Nephron progenitor cell (in vitro differentiated cells): ENCODE measurements around the gene NF1.
"Not testable (repeated sequence)": the region's sequence is repeated elsewhere in the genome, so short reads cannot be mapped to it uniquely, and the experiment has no call there.

ENCODE experiments used
- DNase-seq: peaks from one replicate; pipeline ENCODE4 v3.0.0; 2021
- H3K27ac Mint-ChIP-seq: 2 replicates; pipeline ENCODE4 v1.8.0; 2021; ENCODE audit warnings: mild to moderate bottlenecking, moderate library complexity, mixed read lengths
- H3K27me3 Mint-ChIP-seq: 2 replicates; pipeline ENCODE4 v1.8.0; 2021; ENCODE audit warnings: mild to moderate bottlenecking, low read depth, mixed read lengths; ENCODE audit not compliant: poor library complexity
- H3K36me3 Mint-ChIP-seq: 2 replicates; pipeline ENCODE4 v1.8.0; 2021; ENCODE audit warnings: low read depth, mixed read lengths
- H3K4me1 Mint-ChIP-seq: 2 replicates; pipeline ENCODE4 v1.8.0; 2021; ENCODE audit warnings: mixed read lengths
- H3K4me3 Mint-ChIP-seq: 2 replicates; pipeline ENCODE4 v1.8.0; 2021; ENCODE audit warnings: mild to moderate bottlenecking, moderate library complexity, mixed read lengths
- H3K9me3 Mint-ChIP-seq: 2 replicates; pipeline ENCODE4 v1.8.0; 2021; ENCODE audit warnings: mild to moderate bottlenecking, moderate library complexity, mixed read lengths
- TF ChIP-seq, protein P1 (sequence below): fragments of 200-600 bp; sonication (generic); IDR thresholded peaks from 2 replicates; pipeline ENCODE4 v1.5.0; 2021; ENCODE audit warnings: antibody characterized with exemption

The NF1 gene, protein sequence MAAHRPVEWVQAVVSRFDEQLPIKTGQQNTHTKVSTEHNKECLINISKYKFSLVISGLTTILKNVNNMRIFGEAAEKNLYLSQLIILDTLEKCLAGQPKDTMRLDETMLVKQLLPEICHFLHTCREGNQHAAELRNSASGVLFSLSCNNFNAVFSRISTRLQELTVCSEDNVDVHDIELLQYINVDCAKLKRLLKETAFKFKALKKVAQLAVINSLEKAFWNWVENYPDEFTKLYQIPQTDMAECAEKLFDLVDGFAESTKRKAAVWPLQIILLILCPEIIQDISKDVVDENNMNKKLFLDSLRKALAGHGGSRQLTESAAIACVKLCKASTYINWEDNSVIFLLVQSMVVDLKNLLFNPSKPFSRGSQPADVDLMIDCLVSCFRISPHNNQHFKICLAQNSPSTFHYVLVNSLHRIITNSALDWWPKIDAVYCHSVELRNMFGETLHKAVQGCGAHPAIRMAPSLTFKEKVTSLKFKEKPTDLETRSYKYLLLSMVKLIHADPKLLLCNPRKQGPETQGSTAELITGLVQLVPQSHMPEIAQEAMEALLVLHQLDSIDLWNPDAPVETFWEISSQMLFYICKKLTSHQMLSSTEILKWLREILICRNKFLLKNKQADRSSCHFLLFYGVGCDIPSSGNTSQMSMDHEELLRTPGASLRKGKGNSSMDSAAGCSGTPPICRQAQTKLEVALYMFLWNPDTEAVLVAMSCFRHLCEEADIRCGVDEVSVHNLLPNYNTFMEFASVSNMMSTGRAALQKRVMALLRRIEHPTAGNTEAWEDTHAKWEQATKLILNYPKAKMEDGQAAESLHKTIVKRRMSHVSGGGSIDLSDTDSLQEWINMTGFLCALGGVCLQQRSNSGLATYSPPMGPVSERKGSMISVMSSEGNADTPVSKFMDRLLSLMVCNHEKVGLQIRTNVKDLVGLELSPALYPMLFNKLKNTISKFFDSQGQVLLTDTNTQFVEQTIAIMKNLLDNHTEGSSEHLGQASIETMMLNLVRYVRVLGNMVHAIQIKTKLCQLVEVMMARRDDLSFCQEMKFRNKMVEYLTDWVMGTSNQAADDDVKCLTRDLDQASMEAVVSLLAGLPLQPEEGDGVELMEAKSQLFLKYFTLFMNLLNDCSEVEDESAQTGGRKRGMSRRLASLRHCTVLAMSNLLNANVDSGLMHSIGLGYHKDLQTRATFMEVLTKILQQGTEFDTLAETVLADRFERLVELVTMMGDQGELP (N-terminal part only)

DNA sequence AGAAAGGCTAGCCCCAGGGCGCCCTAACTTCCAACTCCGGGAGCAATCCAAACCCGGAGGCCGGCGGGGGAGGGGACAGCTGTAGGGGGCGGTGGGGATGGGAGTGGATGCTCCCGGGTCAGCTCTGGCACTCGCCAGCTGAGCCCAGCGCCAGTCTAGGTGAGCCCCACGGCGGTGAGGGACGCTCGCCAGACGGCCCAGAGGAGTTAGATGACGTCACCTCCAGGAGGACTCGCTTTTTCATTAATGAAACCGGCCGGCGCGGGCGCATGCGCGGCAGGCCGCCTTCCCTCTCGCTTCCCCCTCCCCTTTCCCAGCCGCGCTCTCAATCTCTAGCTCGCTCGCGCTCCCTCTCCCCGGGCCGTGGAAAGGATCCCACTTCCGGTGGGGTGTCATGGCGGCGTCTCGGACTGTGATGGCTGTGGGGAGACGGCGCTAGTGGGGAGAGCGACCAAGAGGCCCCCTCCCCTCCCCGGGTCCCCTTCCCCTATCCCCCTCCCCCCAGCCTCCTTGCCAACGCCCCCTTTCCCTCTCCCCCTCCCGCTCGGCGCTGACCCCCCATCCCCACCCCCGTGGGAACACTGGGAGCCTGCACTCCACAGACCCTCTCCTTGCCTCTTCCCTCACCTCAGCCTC is at the start of gene NF1:
NF1 (plus strand) TSS at position 378 of the 636 bp plus-strand sequence. CDS start 333 bp downstream, outside the sequence.
- no peaks in the 10 kb centered on the region for H3K9me3 Mint-ChIP-seq
- TF ChIP-seq, protein P1, sequence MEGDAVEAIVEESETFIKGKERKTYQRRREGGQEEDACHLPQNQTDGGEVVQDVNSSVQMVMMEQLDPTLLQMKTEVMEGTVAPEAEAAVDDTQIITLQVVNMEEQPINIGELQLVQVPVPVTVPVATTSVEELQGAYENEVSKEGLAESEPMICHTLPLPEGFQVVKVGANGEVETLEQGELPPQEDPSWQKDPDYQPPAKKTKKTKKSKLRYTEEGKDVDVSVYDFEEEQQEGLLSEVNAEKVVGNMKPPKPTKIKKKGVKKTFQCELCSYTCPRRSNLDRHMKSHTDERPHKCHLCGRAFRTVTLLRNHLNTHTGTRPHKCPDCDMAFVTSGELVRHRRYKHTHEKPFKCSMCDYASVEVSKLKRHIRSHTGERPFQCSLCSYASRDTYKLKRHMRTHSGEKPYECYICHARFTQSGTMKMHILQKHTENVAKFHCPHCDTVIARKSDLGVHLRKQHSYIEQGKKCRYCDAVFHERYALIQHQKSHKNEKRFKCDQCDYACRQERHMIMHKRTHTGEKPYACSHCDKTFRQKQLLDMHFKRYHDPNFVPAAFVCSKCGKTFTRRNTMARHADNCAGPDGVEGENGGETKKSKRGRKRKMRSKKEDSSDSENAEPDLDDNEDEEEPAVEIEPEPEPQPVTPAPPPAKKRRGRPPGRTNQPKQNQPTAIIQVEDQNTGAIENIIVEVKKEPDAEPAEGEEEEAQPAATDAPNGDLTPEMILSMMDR, result no peak
- peak within 1 kb of the TSS; percentile 94 for H3K27ac Mint-ChIP-seq
- H3K4me1 Mint-ChIP-seq, result peaks cover 16% of the 10 kb centered on the region
- peak within 1 kb of the TSS; percentile 94 for H3K4me3 Mint-ChIP-seq
- peaks cover 17% of the 10 kb centered on the region for H3K36me3 Mint-ChIP-seq
- DNase-seq, result peak; percentile 96
- peaks cover 3% of the 10 kb centered on the region for H3K27me3 Mint-ChIP-seq

DNA sequence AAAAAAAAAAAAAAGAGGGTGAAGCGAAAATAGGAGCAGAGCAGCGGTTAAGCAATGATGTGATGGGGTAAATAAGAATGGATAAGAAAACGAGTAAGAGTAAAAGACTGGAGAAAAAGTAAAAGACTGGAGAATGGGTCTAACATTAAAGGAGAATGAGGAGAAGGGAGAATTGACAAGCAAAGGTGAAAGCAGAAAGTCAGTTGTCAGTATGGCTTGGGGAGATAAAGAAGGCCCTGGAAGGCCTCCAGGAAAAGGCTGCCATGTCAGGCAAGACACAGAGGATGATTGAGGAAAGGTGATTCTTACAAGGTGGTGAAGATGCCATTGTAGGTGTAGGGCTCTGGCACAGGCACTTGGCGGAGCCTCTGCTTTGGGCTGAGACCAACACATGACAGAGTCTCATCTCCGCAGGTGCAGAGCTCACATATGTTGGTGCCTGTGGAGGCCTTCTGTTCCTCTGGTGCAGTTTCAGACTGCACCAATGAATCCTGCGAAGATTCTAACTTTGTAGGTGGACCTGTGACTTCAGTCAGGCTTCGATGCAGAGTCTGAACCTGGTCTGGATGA is 47.8 kb upstream of the NF1 start:
- H3K4me1 Mint-ChIP-seq, H3K9me3 Mint-ChIP-seq, H3K27ac Mint-ChIP-seq, DNase-seq, H3K36me3 Mint-ChIP-seq, H3K4me3 Mint-ChIP-seq: not testable (repeated sequence)
- peaks cover 48% of the 10 kb centered on the region for H3K27me3 Mint-ChIP-seq

DNA sequence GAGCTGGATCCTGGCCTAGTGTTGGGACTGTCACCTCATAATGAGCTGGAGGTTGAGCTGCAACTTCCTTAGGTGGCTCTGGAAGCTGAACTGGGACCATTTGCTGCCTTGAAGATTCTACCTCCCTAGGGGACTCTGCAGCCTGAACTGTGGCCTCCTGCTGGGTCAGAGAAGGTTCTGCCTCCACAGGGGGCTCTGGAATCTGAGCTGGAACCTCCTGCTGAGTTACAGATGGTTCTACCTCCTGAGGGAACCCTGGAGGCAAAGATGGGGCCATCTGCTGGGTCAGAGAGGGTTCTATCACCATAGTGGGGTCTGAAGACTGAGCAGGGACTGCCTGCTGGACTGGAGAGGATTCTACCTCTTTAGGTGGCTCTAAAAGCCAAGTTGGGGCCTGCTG is 46.6 kb upstream of the NF1 start:
- no peaks in the 10 kb centered on the region for H3K9me3 Mint-ChIP-seq
- TF ChIP-seq, protein P1, result no peak
- H3K4me1 Mint-ChIP-seq, result no peaks in the 10 kb centered on the region
- no peak overlapping the region for H3K4me3 Mint-ChIP-seq
- no peaks in the 10 kb centered on the region for H3K36me3 Mint-ChIP-seq
- peaks cover 51% of the 10 kb centered on the region for H3K27me3 Mint-ChIP-seq
- no peak overlapping the region for H3K27ac Mint-ChIP-seq
- DNase-seq, result no peak

DNA sequence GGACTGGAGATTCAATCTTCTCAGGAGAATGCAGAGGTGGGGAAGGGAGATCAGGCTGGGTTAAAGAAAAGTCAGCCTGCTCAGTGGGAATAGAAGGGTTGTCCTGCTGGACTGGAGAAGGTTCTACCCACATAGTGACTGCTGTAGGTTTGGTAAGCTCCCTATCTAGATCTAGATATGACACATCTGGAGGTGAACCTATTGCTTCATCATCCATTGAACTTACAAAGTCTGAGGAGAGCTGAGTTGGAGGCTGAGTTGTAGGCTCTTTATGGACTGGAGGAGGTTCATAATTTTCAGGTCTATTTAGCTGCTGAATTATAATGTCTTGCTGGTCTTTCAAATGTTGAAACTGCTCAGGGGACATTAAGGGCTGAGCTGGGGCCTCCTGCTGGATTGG is 46.0 kb upstream of the NF1 start:
- no peak overlapping the region for H3K4me3 Mint-ChIP-seq
- H3K4me1 Mint-ChIP-seq, result no peaks in the 10 kb centered on the region
- no peak overlapping the region for H3K27ac Mint-ChIP-seq
- DNase-seq, result no peak
- H3K9me3 Mint-ChIP-seq, result no peaks in the 10 kb centered on the region
- TF ChIP-seq, protein P1, result no peak
- no peaks in the 10 kb centered on the region for H3K36me3 Mint-ChIP-seq
- peaks cover 47% of the 10 kb centered on the region for H3K27me3 Mint-ChIP-seq

DNA sequence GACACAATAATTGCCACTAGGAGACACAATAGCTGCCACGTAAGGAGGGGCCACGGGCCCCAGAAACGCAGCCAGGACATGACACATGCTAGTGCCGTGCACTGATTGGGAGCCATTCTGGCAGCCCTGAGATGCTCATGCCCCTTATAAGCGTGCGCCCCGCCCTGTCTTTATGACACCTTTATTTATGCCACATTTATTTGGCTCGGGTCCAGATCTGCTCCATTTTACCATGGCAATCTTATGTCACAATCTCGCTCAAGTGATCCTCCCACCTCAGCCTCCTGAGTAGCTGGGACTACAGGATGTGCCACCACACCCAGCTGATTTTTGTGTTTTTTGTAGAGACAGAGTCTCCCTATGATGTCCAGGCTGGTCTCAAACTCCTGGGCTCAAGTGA is 43.8 kb upstream of the NF1 start:
- no peaks in the 10 kb centered on the region for H3K4me1 Mint-ChIP-seq
- no peak overlapping the region for H3K27ac Mint-ChIP-seq
- no peak overlapping the region for H3K4me3 Mint-ChIP-seq
- H3K27me3 Mint-ChIP-seq, result peaks cover 34% of the 10 kb centered on the region
- no peak for DNase-seq
- H3K36me3 Mint-ChIP-seq, result no peaks in the 10 kb centered on the region
- TF ChIP-seq, protein P1, result no peak
- H3K9me3 Mint-ChIP-seq, result no peaks in the 10 kb centered on the region
